ENCODE results near the gene LSAMP. TPM values are rescaled to one million over a fixed set of nuclear protein-coding genes. Genes with fewer than 3 reads are reported as not detected.

Gene LSAMP
- total RNA-seq, 1 experiment from 2014 or later, result 5.7 TPM

GRCh38 chr3:115827495-115827894 is 617.8 kb downstream of the LSAMP start:
- DNase-seq (ENCODE audit: low spot score), result no peak
- Mint-ChIP-seq H3K4me1 (peaks cover 19% of the 10 kb centered on the region), H3K27ac (no peak overlapping the region), H3K9me3 (no peaks in the 10 kb centered on the region), H3K27me3 (ENCODE audit: low read depth) (no peaks in the 10 kb centered on the region), H3K4me3 (no peak overlapping the region), H3K36me3 (no peaks in the 10 kb centered on the region)
- ChIA-PET CTCF (interaction anchor here (0.7 to 1.9 kb wide), 5 partner anchors 9 to 95 kb away, joined by 3 to 7 read pairs (median 5); no protein-coding TSS in a partner anchor), POLR2A (interaction anchor here (0.7 kb wide), 1 partner anchor 21 kb away, joined by 4 read pairs; no protein-coding TSS in a partner anchor)
- ATAC-seq, result no peak
- TF ChIP-seq JAZF1 (CRISPR knock-in tag; IDR thresholded peaks at IDR 0.05) (no peak), ZNF396 (CRISPR knock-in tag; IDR thresholded peaks at IDR 0.05; ENCODE audit: borderline replicate concordance) (no peak), PRRX2 (CRISPR knock-in tag; IDR thresholded peaks at IDR 0.05) (no peak), MXD4 (CRISPR knock-in tag; IDR thresholded peaks at IDR 0.05; ENCODE audit: borderline replicate concordance) (no peak), OVOL2 (CRISPR knock-in tag; IDR thresholded peaks at IDR 0.05; ENCODE audit: borderline replicate concordance) (no peak), ERG (CRISPR knock-in tag; IDR thresholded peaks at IDR 0.05) (no peak)

- H3K36me3 Mint-ChIP-seq, result no peaks in the 10 kb centered on the region
- ChIA-PET POLR2A (no interaction called here), CTCF (interaction anchor here (1.5 kb wide), 1 partner anchor 96 kb away, joined by 3 read pairs; no protein-coding TSS in a partner anchor)
- peaks cover 2% of the 10 kb centered on the region; the same call in 1 of the 2 replicates for H3K4me1 Mint-ChIP-seq
- H3K4me3 Mint-ChIP-seq, result no peak overlapping the region
- H3K27ac Mint-ChIP-seq, result no peak overlapping the region
- no peaks in the 10 kb centered on the region for H3K9me3 Mint-ChIP-seq
- DNase-seq (ENCODE audit: low spot score) (no peak), ATAC-seq (no peak)
- no peak for TF ChIP-seq STAT6 (CRISPR knock-in tag; conservative IDR thresholded peaks at IDR 0.05; ENCODE audit: low read depth)
- TF ChIP-seq NFYB (CRISPR knock-in tag; conservative IDR thresholded peaks at IDR 0.05; ENCODE audit: low read depth), result no peak
- no peak for TF ChIP-seq ZNF281 (CRISPR knock-in tag; IDR thresholded peaks at IDR 0.05)
- no peak for TF ChIP-seq ZNF232 (CRISPR knock-in tag; IDR thresholded peaks at IDR 0.05)
- no peaks in the 10 kb centered on the region for H3K27me3 Mint-ChIP-seq (ENCODE audit: low read depth)
Observed at GRCh38 chr3:115825046-115825445, 620.2 kb downstream of the LSAMP start.

GRCh38 chr3:115823083-115823482 is 622.2 kb downstream of the LSAMP start:
- no peaks in the 10 kb centered on the region for H3K9me3 Mint-ChIP-seq
- DNase-seq (ENCODE audit: low spot score) (no peak), ATAC-seq (no peak)
- ChIA-PET POLR2A (no interaction called here), CTCF (interaction anchor here (0.9 to 1.3 kb wide), 3 partner anchors 9 to 100 kb away, joined by 3 read pairs; no protein-coding TSS in a partner anchor)
- H3K4me3 Mint-ChIP-seq, result no peak overlapping the region
- H3K36me3 Mint-ChIP-seq, result no peaks in the 10 kb centered on the region
- no peak overlapping the region for H3K27ac Mint-ChIP-seq
- H3K4me1 Mint-ChIP-seq, result no peaks in the 10 kb centered on the region; the same call in 1 of the 2 replicates
- TF ChIP-seq SP1 (CRISPR knock-in tag; conservative IDR thresholded peaks at IDR 0.05) (no peak), ZNF423 (CRISPR knock-in tag; IDR thresholded peaks at IDR 0.05) (no peak), E2F4 (CRISPR knock-in tag; IDR thresholded peaks at IDR 0.05; ENCODE audit: borderline replicate concordance, low read depth) (no peak)
- H3K27me3 Mint-ChIP-seq (ENCODE audit: low read depth), result no peaks in the 10 kb centered on the region
